Heart right ventricle (tissue), 16 donors: ENCODE data around the gene IL33. TPM values are rescaled to one million over a fixed set of nuclear protein-coding genes. Genes with fewer than 3 reads are reported as not detected.

Source experiments
- ATAC-seq, 8 donors: fragments of 200-7000 bp; cut with Tn5 transposase; one replicate each; pipeline ENCODE4 v1.9.1; 2020; ENCODE audit warnings: mild to moderate bottlenecking in 8 of 8, moderate library complexity in 8 of 8, moderate number of reproducible peaks in 1 of 8
- DNase-seq, 2 donors: peaks; one replicate each; pipeline ENCODE4 v3.0.0-alpha.2; 2020
- H3K27ac ChIP-seq, 10 donors: fragments of 200-600 bp; sonication (generic) in 2 of 10; one replicate each; pipeline versions ENCODE4 v1.5.0 to v1.8.0; 2020 to 2022; ENCODE audit warnings: mild to moderate bottlenecking in 3 of 10
- H3K27me3 ChIP-seq, 7 donors: fragments of 200-600 bp; one replicate each; pipeline ENCODE4 v1.8.0; 2021 to 2022; ENCODE audit warnings: mild to moderate bottlenecking in 2 of 7
- H3K36me3 ChIP-seq, 9 donors: fragments of 200-600 bp; sonication (generic) in 1 of 9; one replicate each; pipeline versions ENCODE4 v1.5.0 to v1.8.0; 2020 to 2022; ENCODE audit warnings: mild to moderate bottlenecking in 2 of 9
- H3K4me1 ChIP-seq, 9 donors: fragments of 200-600 bp; sonication (generic) in 1 of 9; one replicate each; pipeline versions ENCODE4 v1.5.0 to v1.8.0; 2020 to 2022; ENCODE audit warnings: mild to moderate bottlenecking in 4 of 9
- H3K4me3 ChIP-seq, 10 donors: fragments of 200-600 bp; sonication (generic) in 2 of 10; one replicate each; pipeline versions ENCODE4 v1.5.0 to v1.8.0; 2020 to 2022; ENCODE audit warnings: mild to moderate bottlenecking in 7 of 10, moderate library complexity in 2 of 10
- H3K9me3 ChIP-seq, 11 donors: fragments of 200-600 bp in 10 of 11; sonication (generic) in 2 of 11; one replicate each; pipeline versions ENCODE4 v1.5.0 to v1.8.0; 2013 to 2022; ENCODE audit warnings: mild to moderate bottlenecking in 2 of 11, control low read depth in 1 of 11, moderate library complexity in 1 of 11
- WGBS, 2 donors: extraction: QIAGEN DNeasy Blood & Tissue Kit; methylation state at CpG; one replicate each; pipeline ENCODE4 v1.1.7; 2013; ENCODE audit warnings: inconsistent platforms in 1 of 2; 5-methylcytosine and 5-hydroxymethylcytosine counted together
- intact Hi-C, 10 donors: fragments of 100-400 bp; cut with DNase I; formaldehyde crosslinking; loops; one replicate each; pipeline versions ENCODE4 v1.11.1 to v1.14.2; 2022
- polyA plus RNA-seq, 2 donors: library from polyadenylated mRNA; stranded (reverse); fragments of 200-250 nt; gene quantifications; one replicate each; pipeline ENCODE4 v1.2.3, GENCODE V29; 2013
- total RNA-seq, 10 donors: library from RNA; stranded (reverse); fragmentation: NEBNext Ultra II Directional in 3 of 10; extraction: Animal tissue kit (Norgen Biotek cat#: 25700) in 3 of 10; gene quantifications; one replicate each; pipeline versions ENCODE4 v1.2.1 to v1.2.4, GENCODE V29; 2021 to 2023
- TF ChIP-seq, protein P1 (sequence below), 9 donors: fragments of 200-600 bp; sonication (generic) in 2 of 9; IDR thresholded peaks; one replicate each; pipeline versions ENCODE4 v1.5.0 to v1.8.0; 2021 to 2022; ENCODE audit warnings: antibody characterized with exemption in 9 of 9, mild to moderate bottlenecking in 5 of 9, moderate library complexity in 1 of 9
- donor health status: Arrhythmogenic right ventricular cardiomyopathy.
- donor health status: ischemic (EF 13 %, LVEDD 7.1; RV severe dilation, severe dysfunction).
- donor health status: healthy with polysubstance abuse.
- donor health status: DM: no; HTN: yes; CAD: no.
- donor health status: DM: no; HTN: no; CAD: no.
- donor health status: ischemic (EF 25% LVEDD 6.9; RV normal size, moderate dysfunction).
- donor health status: ischemic (EF 25% LVEDD 5.7; RV mildly dilated, moderate dysfunction).
- donor health status: healthy.
- donor health status: DM: yes; HTN: yes; CAD: no.
- donor health status: Ischemic cardiomyopathy.
- donor health status: ischemic (EF 35%, LVEDD 5.7; RV mildly dilated, moderate dysfunction).
- donor health status: nonischemic (EF 11% LVEDD 7.7; RV severe dilation, severe dysfunction).
- donor health status: DM: yes; HTN: yes; CAD: no.
- donor health status: PGD.
- donor health status: ischemic (EF 29% LVEDD 5.4; RV normal size, mild dysfunction).
- donor health status: nonischemic (EF 23%, LVEDD 6.1; RV moderate dilation, normal function).

IL33 gene
- total and polyA plus RNA-seq, 12 donors, result 11.8 to 41.8 (median 19.0) TPM

DNA sequence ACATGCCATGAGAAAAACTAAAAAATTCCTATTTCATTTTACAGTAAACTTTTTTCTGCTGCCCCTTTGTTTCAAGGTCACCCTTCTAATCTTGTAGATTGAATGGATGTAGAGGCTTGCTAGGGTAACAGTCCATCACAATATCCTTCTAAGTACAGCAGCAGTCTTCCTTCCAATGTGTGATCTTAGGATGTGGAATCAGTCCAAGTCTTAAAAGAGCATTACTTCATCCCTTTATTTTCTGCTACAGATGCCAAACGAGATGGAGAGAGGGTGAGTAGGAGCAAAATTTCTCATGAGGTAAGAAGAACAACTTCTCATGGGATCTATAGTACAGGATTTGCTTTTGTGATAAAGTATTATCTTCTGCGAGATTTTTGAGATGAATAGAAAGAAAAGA is 704 bp upstream of the IL33 start:
- Histone ChIP-seq H3K9me3 (peaks cover 0 to 14% (median 9%) of the 10 kb centered on the region in 11 donors), H3K27me3 (no peaks in the 10 kb centered on the region), H3K4me1 (peaks cover 0 to 44% (median 6%) of the 10 kb centered on the region in 9 donors), H3K27ac (peak overlapping the region in 9 of 10 donors; percentile 23 to 80 (median 67)), H3K36me3 (no peaks in the 10 kb centered on the region), H3K4me3 (peak overlapping the region in 6 of 10 donors; percentile 43 to 56 (median 49))
- no peak for DNase-seq
- TF ChIP-seq, protein P1, sequence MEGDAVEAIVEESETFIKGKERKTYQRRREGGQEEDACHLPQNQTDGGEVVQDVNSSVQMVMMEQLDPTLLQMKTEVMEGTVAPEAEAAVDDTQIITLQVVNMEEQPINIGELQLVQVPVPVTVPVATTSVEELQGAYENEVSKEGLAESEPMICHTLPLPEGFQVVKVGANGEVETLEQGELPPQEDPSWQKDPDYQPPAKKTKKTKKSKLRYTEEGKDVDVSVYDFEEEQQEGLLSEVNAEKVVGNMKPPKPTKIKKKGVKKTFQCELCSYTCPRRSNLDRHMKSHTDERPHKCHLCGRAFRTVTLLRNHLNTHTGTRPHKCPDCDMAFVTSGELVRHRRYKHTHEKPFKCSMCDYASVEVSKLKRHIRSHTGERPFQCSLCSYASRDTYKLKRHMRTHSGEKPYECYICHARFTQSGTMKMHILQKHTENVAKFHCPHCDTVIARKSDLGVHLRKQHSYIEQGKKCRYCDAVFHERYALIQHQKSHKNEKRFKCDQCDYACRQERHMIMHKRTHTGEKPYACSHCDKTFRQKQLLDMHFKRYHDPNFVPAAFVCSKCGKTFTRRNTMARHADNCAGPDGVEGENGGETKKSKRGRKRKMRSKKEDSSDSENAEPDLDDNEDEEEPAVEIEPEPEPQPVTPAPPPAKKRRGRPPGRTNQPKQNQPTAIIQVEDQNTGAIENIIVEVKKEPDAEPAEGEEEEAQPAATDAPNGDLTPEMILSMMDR (IDR thresholded peaks at IDR 0.05), result no peak
- peak in 7 of 8 donors; percentile 46 to 73 (median 58) for ATAC-seq
- WGBS, 2 donors, result 36 to 46% methylated on average over 2 of the region's 2 CpGs
- intact Hi-C loops, result loop anchor here in 3 of 10 donors (5.0 to 10.0 kb wide), 2 partner anchors 60 to 1727 kb away; no protein-coding TSS in a partner anchor

DNA sequence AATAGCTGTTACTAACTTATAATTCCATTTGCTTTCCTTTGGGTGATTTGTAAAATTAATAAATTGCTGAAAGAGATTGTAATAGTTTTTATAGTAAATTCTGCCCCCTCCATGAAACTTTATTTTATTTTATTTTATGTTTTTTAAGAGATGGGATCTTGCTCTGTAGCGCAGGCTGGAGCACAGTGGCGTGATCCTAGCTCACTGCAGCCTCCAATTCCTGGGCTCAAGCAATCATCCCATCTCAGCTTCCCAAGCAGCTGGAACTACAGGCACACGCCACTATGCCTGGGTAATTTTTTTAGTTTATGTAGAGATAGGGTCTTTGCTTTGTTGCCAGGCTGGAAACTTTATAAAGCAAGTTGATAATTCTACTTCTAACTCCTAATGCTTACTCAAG is 395 bp downstream of the IL33 start:
- Histone ChIP-seq H3K27me3 (no peaks in the 10 kb centered on the region), H3K4me3 (peak overlapping the region in 9 of 10 donors; percentile 16 to 56 (median 47)), H3K36me3 (no peaks in the 10 kb centered on the region), H3K4me1 (peaks cover 0 to 54% (median 9%) of the 10 kb centered on the region in 9 donors), H3K9me3 (peaks cover 0 to 3% (median 0%) of the 10 kb centered on the region in 11 donors), H3K27ac (peak overlapping the region in 7 of 10 donors; percentile 4 to 80 (median 72))
- ATAC-seq, result peak in 2 of 8 donors; percentile 39 to 52
- TF ChIP-seq, protein P1 (IDR thresholded peaks at IDR 0.05), result no peak
- 61 to 74% methylated on average over 3 of the region's 3 CpGs for WGBS, 2 donors
- no peak for DNase-seq
- intact Hi-C loops, result loop anchor here in 2 of 10 donors (10.0 kb wide), 1 partner anchor 59 kb away; no protein-coding TSS in a partner anchor

- H3K4me1 ChIP-seq, result peaks cover 0 to 61% (median 9%) of the 10 kb centered on the region in 9 donors
- peak overlapping the region in 8 of 10 donors; percentile 54 to 80 (median 70) for H3K27ac ChIP-seq
- intact Hi-C loops, result loop anchor here in 3 of 10 donors (1.0 to 10.0 kb wide), 2 partner anchors 10 to 58 kb away; no protein-coding TSS in a partner anchor
- no peaks in the 10 kb centered on the region for H3K27me3 ChIP-seq
- TF ChIP-seq, protein P1 (IDR thresholded peaks at IDR 0.05), result no peak
- DNase-seq, result no peak
- ATAC-seq, result no peak
- no peaks in the 10 kb centered on the region for H3K36me3 ChIP-seq
- H3K9me3 ChIP-seq, result no peaks in the 10 kb centered on the region
- H3K4me3 ChIP-seq, result peak overlapping the region in 9 of 10 donors; percentile 16 to 56 (median 47)
- WGBS, 2 donors, result 27 to 51% methylated on average over 1 of the region's 1 CpG
Measured at GRCh38 chr9:6216951-6217350, 1.3 kb downstream of the IL33 start.

DNA sequence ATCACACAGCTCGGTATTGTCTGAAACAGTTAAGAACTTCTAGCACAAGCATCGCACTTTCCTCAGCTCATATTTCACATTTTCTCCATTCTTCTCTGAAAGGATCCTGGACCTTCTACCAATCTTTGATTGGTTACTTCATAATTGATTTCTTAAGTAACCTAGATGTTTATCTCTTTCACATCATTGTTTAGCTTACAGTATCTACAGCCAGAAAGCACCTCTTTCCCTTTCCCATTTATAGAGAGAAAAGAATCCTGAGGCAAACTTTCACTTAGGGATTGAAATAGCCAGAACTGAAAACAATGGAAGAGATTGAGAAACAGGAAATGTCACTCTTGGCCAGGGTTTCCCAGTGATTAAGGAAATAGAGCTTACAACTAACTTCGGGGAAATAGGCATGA is 2.5 kb downstream of the IL33 start:
- 33 to 46% methylated on average over 3 of the region's 3 CpGs for WGBS, 2 donors
- DNase-seq, result peak in 1 of 2 donors; percentile 23
- peak in 7 of 8 donors; percentile 35 to 57 (median 49) for ATAC-seq
- H3K4me3 ChIP-seq, result peak overlapping the region in 8 of 10 donors; percentile 15 to 56 (median 48)
- intact Hi-C loops, result loop anchor here in 2 of 10 donors (10.0 kb wide), 1 partner anchor 57 kb away; no protein-coding TSS in a partner anchor
- peak overlapping the region; percentile 29 to 80 (median 70) for H3K27ac ChIP-seq
- H3K27me3 ChIP-seq, result no peaks in the 10 kb centered on the region
- peaks cover 0 to 70% (median 10%) of the 10 kb centered on the region in 9 donors for H3K4me1 ChIP-seq
- TF ChIP-seq, protein P1 (IDR thresholded peaks at IDR 0.05), result no peak
- no peaks in the 10 kb centered on the region for H3K36me3 ChIP-seq
- no peaks in the 10 kb centered on the region for H3K9me3 ChIP-seq
